ENCODE results near the gene BBLN.
"Not testable (repeated sequence)": the region's sequence is repeated elsewhere in the genome, so short reads cannot be mapped to it uniquely, and the experiment has no call there.

DNA sequence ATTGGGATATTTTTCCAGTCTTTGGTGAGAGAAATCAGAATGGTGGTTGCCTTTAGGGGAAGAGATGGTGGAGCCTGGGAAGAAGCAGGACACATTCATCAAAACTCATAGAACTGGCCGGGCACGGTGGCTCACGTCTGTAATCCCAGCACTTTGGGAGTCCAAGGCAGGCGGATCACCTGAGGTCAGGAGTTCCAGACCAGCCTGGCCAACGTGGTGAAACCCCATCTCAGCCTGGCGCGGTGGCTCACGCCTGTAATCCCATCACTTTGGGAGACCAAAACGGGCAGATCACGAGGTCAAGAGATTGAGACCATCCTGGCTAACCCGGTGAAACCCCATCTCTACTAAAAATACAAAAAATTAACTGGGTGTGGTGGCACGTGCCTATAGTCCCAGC lies 48.3 kb upstream of the BBLN start:
- TF ChIP-seq, protein P1, sequence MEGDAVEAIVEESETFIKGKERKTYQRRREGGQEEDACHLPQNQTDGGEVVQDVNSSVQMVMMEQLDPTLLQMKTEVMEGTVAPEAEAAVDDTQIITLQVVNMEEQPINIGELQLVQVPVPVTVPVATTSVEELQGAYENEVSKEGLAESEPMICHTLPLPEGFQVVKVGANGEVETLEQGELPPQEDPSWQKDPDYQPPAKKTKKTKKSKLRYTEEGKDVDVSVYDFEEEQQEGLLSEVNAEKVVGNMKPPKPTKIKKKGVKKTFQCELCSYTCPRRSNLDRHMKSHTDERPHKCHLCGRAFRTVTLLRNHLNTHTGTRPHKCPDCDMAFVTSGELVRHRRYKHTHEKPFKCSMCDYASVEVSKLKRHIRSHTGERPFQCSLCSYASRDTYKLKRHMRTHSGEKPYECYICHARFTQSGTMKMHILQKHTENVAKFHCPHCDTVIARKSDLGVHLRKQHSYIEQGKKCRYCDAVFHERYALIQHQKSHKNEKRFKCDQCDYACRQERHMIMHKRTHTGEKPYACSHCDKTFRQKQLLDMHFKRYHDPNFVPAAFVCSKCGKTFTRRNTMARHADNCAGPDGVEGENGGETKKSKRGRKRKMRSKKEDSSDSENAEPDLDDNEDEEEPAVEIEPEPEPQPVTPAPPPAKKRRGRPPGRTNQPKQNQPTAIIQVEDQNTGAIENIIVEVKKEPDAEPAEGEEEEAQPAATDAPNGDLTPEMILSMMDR (IDR thresholded peaks at IDR 0.05) = not testable (repeated sequence)
- not testable (repeated sequence) for TF ChIP-seq POLR2A, POLR2AphosphoS5 (IDR thresholded peaks at IDR 0.05)
